Chondrocyte (in vitro differentiated cells): Measurements from ENCODE around the gene TAS2R3. TPM values are rescaled to one million over a fixed set of nuclear protein-coding genes. Genes with fewer than 3 reads are reported as not detected.

Experiments
- DNase-seq: peaks from one replicate; pipeline ENCODE4 v3.0.0; 2021; ENCODE audit warnings: mixed read lengths, low spot score
- H3K27ac Mint-ChIP-seq: one replicate; pipeline ENCODE4 v1.8.0; 2021; ENCODE audit warnings: mild to moderate bottlenecking, moderate library complexity, mixed read lengths; ENCODE audit not compliant: unreplicated experiment
- H3K27me3 Mint-ChIP-seq: 2 replicates; pipeline ENCODE4 v1.8.0; 2021; ENCODE audit warnings: low read depth, mixed read lengths
- H3K36me3 Mint-ChIP-seq: 2 replicates; pipeline ENCODE4 v1.8.0; 2021; ENCODE audit warnings: low read depth, mixed read lengths
- H3K4me1 Mint-ChIP-seq: 2 replicates; pipeline ENCODE4 v1.8.0; 2021; ENCODE audit warnings: low read depth, mild to moderate bottlenecking, mixed read lengths
- H3K4me3 Mint-ChIP-seq: one replicate; pipeline ENCODE4 v1.8.0; 2021; ENCODE audit warnings: mild to moderate bottlenecking, moderate library complexity, mixed read lengths; ENCODE audit not compliant: unreplicated experiment
- H3K9me3 Mint-ChIP-seq: 2 replicates; pipeline ENCODE4 v1.8.0; 2021; ENCODE audit warnings: low read depth, mixed read lengths
- CTCF ChIP-seq: fragments of 200-600 bp; sonication (generic); IDR thresholded peaks from 2 replicates; pipeline ENCODE4 v1.5.0; 2021; ENCODE audit warnings: antibody characterized with exemption, mild to moderate bottlenecking, moderate library complexity
- long read RNA-seq: library from polyadenylated mRNA; stranded (forward); transcript quantifications from one replicate; pipeline ENCODE4 v2.0.0, GENCODE V29; 2021
- total RNA-seq: library from RNA; stranded (reverse); gene quantifications from 3 replicates; pipeline ENCODE4 v1.2.1, GENCODE V29; 2021

Gene TAS2R3
- 0.52 to 2.9 TPM in 2 of 3 replicates, not detected in the other for total RNA-seq
- long read RNA-seq, result 0 reads

- Mint-ChIP-seq H3K4me1 (no peaks in the 10 kb centered on the region), H3K27me3 (no peaks in the 10 kb centered on the region), H3K27ac (no peak within 1 kb of the TSS), H3K36me3 (peaks cover 28% of the 10 kb centered on the region), H3K4me3 (no peak within 1 kb of the TSS), H3K9me3 (no peaks in the 10 kb centered on the region)
- no peak for DNase-seq
- no peak for TF ChIP-seq CTCF
Observed at GRCh38 chr7:141763797-141764196, at the start of gene TAS2R3. Gene TAS2R3 (plus strand): TSS chr7:141764097. CDS start chr7:141764159, 62 bp downstream.

GRCh38 chr7:141714571-141714970, 49.3 kb upstream of the TAS2R3 start:
- no peak for TF ChIP-seq CTCF
- no peak for DNase-seq
- Mint-ChIP-seq H3K36me3 (peaks cover 2% of the 10 kb centered on the region), H3K4me1 (no peaks in the 10 kb centered on the region), H3K27me3 (peaks cover 2% of the 10 kb centered on the region), H3K27ac (no peak overlapping the region), H3K9me3 (no peaks in the 10 kb centered on the region), H3K4me3 (no peak overlapping the region)

- Mint-ChIP-seq H3K4me3 (no peak overlapping the region), H3K27me3 (peaks cover 2% of the 10 kb centered on the region), H3K27ac (no peak overlapping the region), H3K4me1 (no peaks in the 10 kb centered on the region), H3K9me3 (no peaks in the 10 kb centered on the region), H3K36me3 (peaks cover 2% of the 10 kb centered on the region)
- DNase-seq, result no peak
- TF ChIP-seq CTCF, result no peak
Observed at GRCh38 chr7:141715018-141715417, 48.9 kb upstream of the TAS2R3 start.

DNA sequence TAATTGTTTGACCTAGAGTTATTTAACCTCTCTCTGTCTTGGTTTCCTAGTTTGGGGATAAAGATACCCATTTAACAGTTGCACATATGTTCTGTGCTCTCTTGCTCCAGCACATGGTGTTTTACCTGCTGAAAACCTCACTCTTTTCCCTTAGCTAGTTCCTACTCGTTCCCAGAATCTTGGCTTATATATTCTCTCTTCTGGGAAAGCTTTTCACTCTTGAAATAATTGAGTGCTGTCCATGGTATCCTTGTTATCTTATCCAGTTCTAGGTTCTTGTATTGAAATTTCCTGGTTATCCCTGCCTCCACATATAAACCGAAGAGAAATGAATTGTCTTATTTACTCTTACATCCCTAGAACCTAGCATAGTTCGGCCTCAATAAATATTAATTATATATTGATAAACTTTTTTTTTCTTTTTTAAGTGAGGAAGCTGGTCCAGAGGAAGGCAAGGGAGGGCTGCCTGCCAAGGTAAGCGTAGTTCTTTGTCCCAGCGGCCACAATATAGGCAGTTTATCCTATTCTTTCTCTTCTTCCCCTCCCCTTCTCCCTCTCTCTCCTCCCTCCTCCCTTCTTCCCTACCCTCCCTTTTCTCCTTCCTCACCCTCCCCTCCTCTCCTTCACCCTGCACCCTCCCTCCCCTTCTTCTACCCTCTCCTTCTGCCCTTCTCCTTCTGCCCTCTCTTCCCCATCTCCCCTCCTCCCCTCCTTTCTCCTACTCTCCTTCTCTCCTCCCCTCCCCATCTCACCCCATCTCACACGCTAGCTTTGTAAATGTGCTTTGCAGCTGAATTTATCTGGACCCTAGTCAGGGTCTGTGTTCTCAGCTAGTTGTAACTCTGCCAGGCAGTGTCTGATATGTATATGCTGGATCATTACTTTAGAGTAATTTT, 47.9 kb upstream of the TAS2R3 start:
- peaks cover 2% of the 10 kb centered on the region for H3K27me3 Mint-ChIP-seq
- no peaks in the 10 kb centered on the region for H3K4me1 Mint-ChIP-seq
- DNase-seq, result no peak
- H3K9me3 Mint-ChIP-seq, result no peaks in the 10 kb centered on the region
- H3K27ac Mint-ChIP-seq, result no peak overlapping the region
- TF ChIP-seq CTCF, result no peak
- peaks cover 2% of the 10 kb centered on the region for H3K36me3 Mint-ChIP-seq
- no peak overlapping the region for H3K4me3 Mint-ChIP-seq

DNA sequence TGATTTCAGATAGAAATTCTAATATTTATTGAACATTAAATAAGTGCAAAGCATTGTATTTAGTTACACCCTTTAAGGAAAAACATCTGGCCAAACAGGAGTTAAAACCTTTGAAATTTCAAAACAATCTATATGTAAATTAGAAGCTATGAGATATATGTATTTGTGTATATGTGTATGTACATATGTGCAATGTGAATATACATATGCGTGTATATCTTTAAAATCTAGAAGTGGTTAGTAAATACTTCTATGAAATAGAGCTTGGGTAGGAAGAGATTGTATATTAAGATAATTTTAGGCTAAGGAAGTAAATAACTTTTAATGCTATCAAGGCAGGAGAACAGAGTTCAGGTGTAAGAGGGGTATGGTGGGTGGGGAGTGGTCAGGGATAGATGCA, 46.4 kb upstream of the TAS2R3 start:
- no peak for DNase-seq
- Mint-ChIP-seq H3K27me3 (peaks cover 2% of the 10 kb centered on the region), H3K27ac (no peak overlapping the region), H3K36me3 (peaks cover 2% of the 10 kb centered on the region), H3K9me3 (no peaks in the 10 kb centered on the region), H3K4me1 (no peaks in the 10 kb centered on the region), H3K4me3 (no peak overlapping the region)
- TF ChIP-seq CTCF, result no peak
